Endothelial cell of umbilical vein (primary cell): Measurements from ENCODE around the gene OR2A14. TPM values are rescaled to one million over a fixed set of nuclear protein-coding genes. Genes with fewer than 3 reads are reported as not detected.

Experiments used
- BruUV-seq: library from RNA; stranded (reverse); fragments of 400-500 nt; replicated peaks from 2 replicates; lab custom pipeline; 2021; lab: Mats Ljungman, UMichigan
- CTCF ChIA-PET: fragments of 300-600, 350-600 bp; sonication (Branson Sonifier 250); formaldehyde crosslinking; loops from one replicate; lab custom pipeline; 2021; ENCODE audit warnings: antibody characterized with exemption, inconsistent platforms; lab: Charles Lee
- POLR2A ChIA-PET: fragments of 300-600, 350-600 bp; sonication (Branson Sonifier 250); formaldehyde crosslinking; loops from one replicate; lab custom pipeline; 2021; ENCODE audit warnings: antibody characterized with exemption, inconsistent platforms; lab: Charles Lee
- DNase-seq: peaks from one replicate; pipeline ENCODE4 v3.0.0-alpha.2; 2011; ENCODE audit warnings: low read depth, low spot score
- FAIRE-seq: peaks from 2 replicates; lab custom pipeline; 2011; peaks lifted over from hg19 to GRCh38; lab: Jason Lieb, UNC
- H2AFZ ChIP-seq: 2 replicates; pipeline ENCODE4 v1.6.0; 2012; ENCODE audit warnings: low read depth, low read length, control low read depth, inconsistent platforms
- H3K27ac ChIP-seq: 2 replicates; pipeline ENCODE4 v1.5.1; 2011; ENCODE audit warnings: low read depth, mild to moderate bottlenecking, control low read depth, low read length, moderate library complexity; ENCODE audit not compliant: insufficient read depth
- H3K27me3 ChIP-seq, 2 experiments: 2 replicates each; pipeline versions ENCODE4 v1.6.0 to v1.6.1; 2011; ENCODE audit warnings: low read length in 2 of 2, mixed read lengths in 1 of 2; ENCODE audit not compliant: control insufficient read depth in 2 of 2, insufficient read depth in 2 of 2
- H3K36me3 ChIP-seq, 2 experiments: 2 replicates in 1 of 2; 3 replicates in 1 of 2; pipeline ENCODE4 v1.5.1; 2011; ENCODE audit warnings: low read length in 2 of 2, mild to moderate bottlenecking in 1 of 2, moderate library complexity in 1 of 2; ENCODE audit not compliant: control insufficient read depth in 2 of 2, insufficient read depth in 2 of 2; ENCODE audit errors: extremely low read depth in 1 of 2
- H3K4me1 ChIP-seq: 3 replicates; pipeline ENCODE4 v1.5.1; 2011; ENCODE audit warnings: mild to moderate bottlenecking, low read length; ENCODE audit not compliant: control insufficient read depth, insufficient read depth; ENCODE audit errors: extremely low read depth
- H3K4me2 ChIP-seq: 2 replicates; pipeline ENCODE4 v1.6.1; 2011; ENCODE audit warnings: low read length, control low read depth, mixed read lengths; ENCODE audit not compliant: insufficient read depth
- H3K4me3 ChIP-seq, 3 experiments: fragments of 200-600 bp in 1 of 3; sonication (generic), shearing (Covaris generic) in 1 of 3; replicated peaks in 1 of 3; 2 replicates each; pipeline ENCODE4 v1.5.1; 2011 to 2016; ENCODE audit warnings: control low read depth in 3 of 3, low read length in 3 of 3, mild to moderate bottlenecking in 2 of 3, inconsistent platforms in 1 of 3, low read depth in 1 of 3, moderate library complexity in 1 of 3; ENCODE audit not compliant: insufficient read depth in 1 of 3
- H3K79me2 ChIP-seq: 2 replicates; pipeline ENCODE4 v1.6.0; 2012; ENCODE audit warnings: low read length, inconsistent platforms; ENCODE audit not compliant: control insufficient read depth, insufficient read depth
- H3K9ac ChIP-seq: replicated peaks from 2 replicates; pipeline ENCODE3; 2011; ENCODE audit warnings: low read length, control low read depth; ENCODE audit not compliant: insufficient read depth; ENCODE audit errors: extremely low read depth
- H3K9me1 ChIP-seq: replicated peaks from 3 replicates; pipeline ENCODE4 v1.6.0; 2011; ENCODE audit warnings: mild to moderate bottlenecking, low read length; ENCODE audit not compliant: control insufficient read depth, insufficient read depth; ENCODE audit errors: extremely low read depth
- H3K9me3 ChIP-seq: replicated peaks from 2 replicates; pipeline ENCODE4 v1.5.1; 2012; ENCODE audit warnings: low read length, inconsistent platforms; ENCODE audit not compliant: control insufficient read depth, insufficient read depth
- H4K20me1 ChIP-seq: replicated peaks from 2 replicates; pipeline ENCODE3; 2011; ENCODE audit warnings: mild to moderate bottlenecking, low read length; ENCODE audit not compliant: control insufficient read depth, insufficient read depth; ENCODE audit errors: extremely low read depth
- CTCF ChIP-seq, 2 donors: IDR thresholded peaks; 1 replicate in 1 of 2; 2 replicates in 1 of 2; pipeline ENCODE4 v1.5.1; 2011; ENCODE audit warnings: low read length in 2 of 2, mild to moderate bottlenecking in 2 of 2, moderate library complexity in 2 of 2, control low read depth in 1 of 2, inconsistent platforms in 1 of 2, low read depth in 1 of 2; ENCODE audit not compliant: insufficient read depth in 1 of 2; ENCODE audit errors: extremely low read depth in 1 of 2
- EZH2 ChIP-seq: IDR thresholded peaks from 2 replicates; pipeline ENCODE4 v1.6.1; 2012; ENCODE audit warnings: borderline replicate concordance, low read depth, mild to moderate bottlenecking, moderate library complexity, low read length, inconsistent platforms; ENCODE audit not compliant: severe bottlenecking
- FOS ChIP-seq: IDR thresholded peaks from 2 replicates; pipeline ENCODE4 v1.6.1; 2011; ENCODE audit warnings: mild to moderate bottlenecking, low read length, moderate library complexity, borderline replicate concordance; ENCODE audit not compliant: insufficient read depth
- GATA2 ChIP-seq: IDR thresholded peaks from 2 replicates; pipeline ENCODE4 v1.7.0; 2011; ENCODE audit warnings: low read depth, mild to moderate bottlenecking, moderate library complexity, mixed read lengths, low read length; ENCODE audit not compliant: insufficient read length, insufficient read depth
- JUN ChIP-seq: IDR thresholded peaks from 2 replicates; pipeline ENCODE4 v1.6.1; 2011; ENCODE audit warnings: borderline replicate concordance, low read depth; ENCODE audit not compliant: insufficient read length, insufficient read depth
- MAX ChIP-seq: IDR thresholded peaks from 2 replicates; pipeline ENCODE4 v1.6.1; 2011; ENCODE audit not compliant: insufficient read depth, insufficient read length
- MYC ChIP-seq: IDR thresholded peaks from one replicate; pipeline ENCODE4 v1.6.1; 2011; ENCODE audit warnings: mild to moderate bottlenecking, low read depth, low read length
- POLR2A ChIP-seq: IDR thresholded peaks from 2 replicates; pipeline ENCODE4 v1.6.1; 2012; ENCODE audit warnings: low read depth, mild to moderate bottlenecking, control low read depth, low read length
- POLR2AphosphoS5 ChIP-seq: IDR thresholded peaks from 2 replicates; pipeline ENCODE4 v1.6.1; 2012; ENCODE audit warnings: low read depth, mild to moderate bottlenecking, control low read depth, low read length, moderate library complexity; ENCODE audit not compliant: insufficient read depth
- dilution Hi-C: fragments of 300-500 bp; cut with MboI; formaldehyde crosslinking; loops from one replicate; pipeline ENCODE4 v1.15.0; 2019; ENCODE audit warnings: low sequenced_read_pairs; ENCODE audit not compliant: extremely low pct_ligation_motif_present
- intact Hi-C: fragments of 100-400 bp; cut with micrococcal nuclease; formaldehyde crosslinking; loops from one replicate; pipeline ENCODE4 v1.10.0; 2022
- polyA plus RNA-seq, 4 experiments: library from polyadenylated mRNA; depleted of rRNA in 3 of 4; stranded (reverse) in 3 of 4; unstranded in 1 of 4; fragments of >200 nt; gene quantifications; 2 replicates each; pipeline versions ENCODE4 v1.2.1 to v1.2.3, GENCODE V29; 2011 to 2012; ENCODE audit warnings: missing spikeins in 1 of 4
- total RNA-seq: library from RNA; stranded (reverse); gene quantifications from 2 replicates; pipeline ENCODE4 v1.2.3, GENCODE V29; 2021

Gene OR2A14
- total and polyA plus RNA-seq, 2 donors (not counting 3 experiments of a cell fraction or from before 2014, with no cell fraction given): not detected

GRCh38 chr7:144102041-144102440, 20.9 kb upstream of the OR2A14 start:
- Histone ChIP-seq H3K4me1 (no peaks in the 10 kb centered on the region), H3K27me3 (peaks cover 2 to 3% of the 10 kb centered on the region in 2 experiments), H3K9me3 (no peaks in the 10 kb centered on the region), H3K9ac (no peak overlapping the region), H3K4me3 (no peak overlapping the region), H4K20me1 (no peaks in the 10 kb centered on the region), H3K4me2 (no peak overlapping the region), H2AFZ (no peak overlapping the region), H3K9me1 (no peaks in the 10 kb centered on the region), H3K79me2 (no peaks in the 10 kb centered on the region), H3K27ac (no peak overlapping the region), H3K36me3 (no peaks in the 10 kb centered on the region)
- dilution Hi-C loops: no loop called here
- POLR2A ChIA-PET: no interaction called here
- intact Hi-C loops: no loop called here
- CTCF ChIA-PET: no interaction called here
- BruUV-seq: no TSS peak
- TF ChIP-seq EZH2 (no peak), POLR2AphosphoS5 (no peak), POLR2A (no peak), JUN (no peak), GATA2 (no peak), FOS (no peak), MAX (no peak), CTCF (IDR thresholded peaks at IDR 0.05; ENCODE audit: extremely low read depth in 1 of 2, insufficient read depth in 1 of 2, low read depth in 1 of 2, low read length in 2 of 2) (no peak), MYC (no peak)
- no peak for FAIRE-seq
- DNase-seq: no peak
